ENCODE data around the gene DNMT3A. TPM values are rescaled to one million over a fixed set of nuclear protein-coding genes. Genes with fewer than 3 reads are reported as not detected.

DNMT3A gene
- total RNA-seq, 2 donors from 2014 or later, result 17.7 to 24.3 TPM

- Histone ChIP-seq H3K27ac (no peak overlapping the region), H3K36me3 (no peaks in the 10 kb centered on the region), H3K27me3 (replicated peaks; ENCODE audit: insufficient read depth) (no peaks in the 10 kb centered on the region), H3K4me3 (no peak overlapping the region), H3K4me1 (ENCODE audit: control insufficient read depth in 1 of 2, low read depth in 2 of 2) (peaks cover 30 to 50% of the 10 kb centered on the region in 2 donors), H3K9me3 (no peaks in the 10 kb centered on the region)
- DNase-seq (ENCODE audit: low spot score), result no peak
- ATAC-seq (ENCODE audit: insufficient number of reproducible peaks, low FRiP score, low read depth), result no peak
- no peak for TF ChIP-seq CTCF (IDR thresholded peaks at IDR 0.05)
These were observed 50.8 kb downstream of the DNMT3A start for GRCh38 chr2:25290811-25291495.

DNA sequence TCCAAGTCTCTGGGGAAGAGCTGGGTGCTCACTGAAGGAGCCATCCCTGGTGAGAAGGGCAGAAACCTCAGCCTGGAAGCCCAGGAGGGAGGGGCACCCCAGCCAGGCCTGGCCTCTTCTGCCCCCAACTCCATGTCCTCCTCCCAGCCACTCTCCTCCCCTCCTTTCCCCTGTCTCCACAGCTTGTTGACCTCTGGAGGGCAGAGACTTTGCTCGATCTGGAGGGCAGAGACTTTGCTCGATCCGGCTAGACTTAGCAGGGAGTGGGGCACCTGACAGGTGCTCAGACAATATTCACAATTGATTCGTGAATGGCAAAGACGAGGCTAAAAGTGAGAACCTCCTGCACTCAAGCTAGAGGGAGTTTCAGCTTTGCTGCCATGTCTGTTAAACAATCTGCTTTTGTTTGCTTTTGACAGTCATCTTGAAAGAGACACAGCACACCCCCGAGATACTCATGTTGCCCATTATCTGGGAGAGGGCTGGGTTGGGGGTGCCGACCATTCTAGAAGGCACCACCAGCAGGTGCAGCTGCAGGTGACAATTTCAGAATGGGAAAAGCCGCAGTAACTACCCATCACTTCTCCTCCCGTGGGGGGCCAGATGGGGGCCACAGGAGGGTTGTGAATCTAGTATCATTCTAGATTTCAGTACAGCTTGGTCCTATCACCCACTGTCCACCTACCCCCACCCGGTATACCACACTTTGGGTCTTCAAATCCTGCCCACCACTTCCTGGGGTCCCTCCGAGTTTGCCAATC, 54.8 kb downstream of the DNMT3A start:
- Histone ChIP-seq H3K9me3 (no peaks in the 10 kb centered on the region), H3K27ac (no peak overlapping the region), H3K4me3 (no peak overlapping the region), H3K27me3 (replicated peaks; ENCODE audit: insufficient read depth) (no peaks in the 10 kb centered on the region), H3K36me3 (peaks cover 6% of the 10 kb centered on the region), H3K4me1 (ENCODE audit: control insufficient read depth in 1 of 2, low read depth in 2 of 2) (peaks cover 8 to 14% of the 10 kb centered on the region in 2 donors)
- no peak for ATAC-seq (ENCODE audit: insufficient number of reproducible peaks, low FRiP score, low read depth)
- no peak for DNase-seq (ENCODE audit: low spot score)
- TF ChIP-seq CTCF (IDR thresholded peaks at IDR 0.05), result no peak

GRCh38 chr2:25286025-25286400, 55.7 kb downstream of the DNMT3A start:
- no peak overlapping the region for H3K27ac ChIP-seq
- DNase-seq (ENCODE audit: low spot score) (no peak), ATAC-seq (ENCODE audit: insufficient number of reproducible peaks, low FRiP score, low read depth) (no peak)
- TF ChIP-seq CTCF (IDR thresholded peaks at IDR 0.05), result no peak
- H3K4me3 ChIP-seq, result no peak overlapping the region
- H3K27me3 ChIP-seq (replicated peaks; ENCODE audit: insufficient read depth), result no peaks in the 10 kb centered on the region
- no peaks in the 10 kb centered on the region for H3K9me3 ChIP-seq
- H3K36me3 ChIP-seq, result peaks cover 8% of the 10 kb centered on the region
- H3K4me1 ChIP-seq (ENCODE audit: control insufficient read depth in 1 of 2, low read depth in 2 of 2), result peaks cover 5% of the 10 kb centered on the region in 2 donors

DNA sequence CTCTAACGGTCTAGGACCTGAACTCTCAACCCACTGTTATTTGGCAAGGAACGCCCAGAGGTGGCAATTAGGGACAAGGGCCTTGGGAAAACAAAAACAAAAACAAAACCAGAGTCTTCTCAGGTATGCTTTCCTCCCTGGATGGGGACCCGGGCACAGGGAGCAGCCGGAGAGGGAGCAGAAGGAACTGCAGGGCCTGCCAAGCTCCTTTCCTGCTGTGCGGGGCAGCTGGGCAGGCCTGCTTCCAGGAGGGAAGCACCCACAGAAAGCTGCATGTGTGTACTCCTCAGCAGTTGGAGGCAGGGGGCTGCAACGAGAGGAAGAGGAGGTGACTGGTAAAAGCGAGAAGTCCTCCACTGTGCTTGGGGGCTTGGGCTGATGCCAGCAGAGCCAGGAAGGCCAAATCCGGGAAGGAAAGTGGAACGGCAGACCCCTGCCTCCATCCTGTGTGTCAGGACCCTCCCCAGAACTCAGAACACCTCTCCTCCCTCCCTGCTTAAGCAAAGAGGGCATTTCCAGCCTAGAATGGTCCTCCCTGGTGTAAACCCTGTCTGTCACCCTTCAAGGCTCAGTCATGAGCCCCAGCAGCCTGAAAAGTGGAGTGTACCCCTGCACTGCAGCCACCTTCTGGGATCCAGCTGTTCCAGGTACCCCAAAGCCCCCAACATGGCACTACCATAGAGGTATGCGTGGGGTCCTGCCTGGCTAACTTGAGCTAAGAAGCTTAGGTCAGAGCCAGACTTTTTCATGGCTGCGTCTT, 56.3 kb downstream of the DNMT3A start:
- DNase-seq (ENCODE audit: low spot score) (no peak), ATAC-seq (ENCODE audit: insufficient number of reproducible peaks, low FRiP score, low read depth) (no peak)
- H3K27ac ChIP-seq, result no peak overlapping the region
- H3K36me3 ChIP-seq, result peaks cover 8% of the 10 kb centered on the region
- TF ChIP-seq CTCF (IDR thresholded peaks at IDR 0.05), result no peak
- H3K4me1 ChIP-seq (ENCODE audit: control insufficient read depth in 1 of 2, low read depth in 2 of 2), result peaks cover 0 to 5% of the 10 kb centered on the region in 2 donors
- H3K9me3 ChIP-seq, result no peaks in the 10 kb centered on the region
- H3K27me3 ChIP-seq (replicated peaks; ENCODE audit: insufficient read depth), result no peaks in the 10 kb centered on the region
- no peak overlapping the region for H3K4me3 ChIP-seq

DNA sequence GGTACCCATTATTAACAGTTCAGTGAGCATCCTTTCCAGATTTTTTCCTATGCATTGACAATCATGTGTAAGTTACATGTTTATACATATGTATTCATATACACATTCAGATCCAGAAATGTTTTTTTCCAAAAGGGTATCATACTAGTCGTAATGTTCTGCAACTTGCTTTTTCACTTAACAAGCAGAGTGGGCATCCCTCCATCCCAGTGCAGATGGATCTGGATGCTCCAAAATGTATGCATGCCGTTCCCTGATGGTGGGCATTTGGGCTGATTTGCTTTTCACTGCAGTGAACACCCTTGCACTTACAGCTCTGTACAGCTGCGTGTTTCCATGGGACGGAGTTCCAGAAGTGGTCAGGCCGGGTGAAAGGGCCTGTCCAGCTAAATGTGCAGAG, 57.0 kb downstream of the DNMT3A start:
- ATAC-seq (ENCODE audit: insufficient number of reproducible peaks, low FRiP score, low read depth) (no peak), DNase-seq (ENCODE audit: low spot score) (no peak)
- Histone ChIP-seq H3K4me1 (ENCODE audit: control insufficient read depth in 1 of 2, low read depth in 2 of 2) (peaks cover under 1 to 5% of the 10 kb centered on the region in 2 donors), H3K27me3 (replicated peaks; ENCODE audit: insufficient read depth) (no peaks in the 10 kb centered on the region), H3K9me3 (no peaks in the 10 kb centered on the region), H3K36me3 (peaks cover 8% of the 10 kb centered on the region), H3K27ac (no peak overlapping the region), H3K4me3 (no peak overlapping the region)
- TF ChIP-seq CTCF (IDR thresholded peaks at IDR 0.05), result no peak

All from thoracic aorta (tissue), 2 donors.